Esophagus muscularis mucosa (tissue), 4 donors: Measurements from ENCODE around the gene TSHR. TPM values are rescaled to one million over a fixed set of nuclear protein-coding genes. Genes with fewer than 3 reads are reported as not detected.

Source experiments
- DNase-seq: peaks from one replicate; pipeline ENCODE4 v3.0.0-alpha.2; 2017; ENCODE audit errors: extremely low spot score
- H3K27ac ChIP-seq, 4 donors: fragments of 200-600 bp; sonication (generic); replicated peaks in 1 of 4; 1 replicate in 3 of 4; 2 replicates in 1 of 4; pipeline ENCODE4 v1.5.1; 2016 to 2019; ENCODE audit warnings: mild to moderate bottlenecking in 1 of 4
- H3K27me3 ChIP-seq, 4 donors: fragments of 200-600 bp; sonication (generic); one replicate each; pipeline versions ENCODE4 v1.5.1 to v1.6.0; 2016 to 2019
- H3K36me3 ChIP-seq, 4 donors: fragments of 200-600 bp; sonication (generic); one replicate each; pipeline ENCODE4 v1.5.1; 2016 to 2019
- H3K4me1 ChIP-seq, 4 donors: fragments of 200-600 bp; sonication (generic); one replicate each; pipeline ENCODE4 v1.5.1; 2016 to 2019
- H3K4me3 ChIP-seq, 4 donors: fragments of 200-600 bp; sonication (generic); 1 replicate in 2 of 4; 2 replicates in 2 of 4; pipeline ENCODE4 v1.5.1; 2016 to 2019; ENCODE audit warnings: mild to moderate bottlenecking in 4 of 4, moderate library complexity in 1 of 4
- H3K9me3 ChIP-seq, 4 donors: fragments of 200-600 bp; sonication (generic); 1 replicate in 3 of 4; 2 replicates in 1 of 4; pipeline ENCODE4 v1.5.1; 2016 to 2019
- CTCF ChIP-seq, 3 experiments: fragments of 200-600 bp in 2 of 3; fragments of 450-650 bp in 1 of 3; sonication (generic) in 2 of 3; IDR thresholded peaks; one replicate each; pipeline ENCODE4 v1.5.1; 2017 to 2019; ENCODE audit warnings: antibody characterized with exemption in 3 of 3, mild to moderate bottlenecking in 2 of 3, moderate library complexity in 1 of 3
- EP300 ChIP-seq: sonication (generic); formaldehyde crosslinking; IDR thresholded peaks from one replicate; pipeline ENCODE4 v1.6.1; 2017; ENCODE audit warnings: antibody characterized with exemption
- POLR2A ChIP-seq: fragments of 450-650 bp; IDR thresholded peaks from one replicate; pipeline ENCODE4 v1.6.1; 2017; ENCODE audit warnings: antibody characterized with exemption, moderate library complexity, mild to moderate bottlenecking, low read depth
- POLR2AphosphoS5 ChIP-seq, 2 donors: sonication (generic); formaldehyde crosslinking; IDR thresholded peaks; one replicate each; pipeline ENCODE4 v1.6.1; 2017; ENCODE audit warnings: antibody characterized with exemption in 2 of 2
- WGBS: methylation state at CpG from one replicate; pipeline ENCODE4 v1.1.5; 2018; 5-methylcytosine and 5-hydroxymethylcytosine counted together
- intact Hi-C: fragments of 100-400 bp; cut with DNase I; formaldehyde crosslinking; loops from one replicate; pipeline ENCODE4 v1.15.1; 2023
- total RNA-seq, 4 donors: library from RNA; depleted of rRNA; stranded (reverse); fragments of >200 nt; gene quantifications; one replicate each; pipeline versions ENCODE4 v1.1.0 to v1.2.1, GENCODE V29; 2016

Gene TSHR
- total RNA-seq, 4 donors from 2014 or later = 0.17 TPM; not detected in 3

DNA sequence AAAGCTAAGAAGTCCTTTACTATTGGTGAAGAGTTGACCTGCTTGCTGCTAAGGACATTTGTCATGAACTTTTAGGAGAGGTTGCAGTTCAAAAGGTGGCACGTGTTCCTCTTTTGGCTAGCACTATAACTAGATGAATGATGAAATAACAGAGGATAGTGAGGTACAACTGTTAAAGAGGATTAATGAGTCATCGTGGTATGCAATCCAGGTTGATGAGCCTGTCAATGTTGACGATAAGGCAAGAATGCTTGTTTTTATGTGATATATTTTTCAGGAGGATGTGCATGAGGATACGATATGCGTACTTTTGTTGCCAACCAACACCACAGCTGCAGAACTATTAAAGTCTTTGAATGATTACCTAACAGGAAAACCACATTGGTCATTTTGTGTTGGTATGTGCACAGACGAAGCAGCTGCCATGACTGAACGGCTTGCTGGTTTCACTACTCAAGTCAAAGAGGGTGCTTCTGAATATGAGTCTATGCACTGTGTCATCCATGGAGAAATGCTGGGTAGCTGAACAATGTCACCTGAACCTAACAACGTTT lies 24.5 kb upstream of the TSHR start:
- 58% methylated on average over 8 of the region's 8 CpGs for WGBS
- H3K27me3 ChIP-seq = no peaks in the 10 kb centered on the region
- H3K36me3 ChIP-seq = no peaks in the 10 kb centered on the region
- no peaks in the 10 kb centered on the region for H3K9me3 ChIP-seq
- DNase-seq = no peak
- no peak overlapping the region for H3K27ac ChIP-seq
- no peaks in the 10 kb centered on the region for H3K4me1 ChIP-seq
- TF ChIP-seq POLR2A = no peak
- TF ChIP-seq EP300 = no peak
- TF ChIP-seq CTCF (IDR thresholded peaks at IDR 0.05) = no peak
- no peak for TF ChIP-seq POLR2AphosphoS5 (IDR thresholded peaks at IDR 0.05)
- intact Hi-C loops = no loop called here
- no peak overlapping the region for H3K4me3 ChIP-seq

- Histone ChIP-seq H3K36me3 (peaks cover 0 to 5% (median 0%) of the 10 kb centered on the region in 4 donors), H3K9me3 (no peaks in the 10 kb centered on the region), H3K27me3 (no peaks in the 10 kb centered on the region), H3K27ac (no peak overlapping the region), H3K4me3 (no peak overlapping the region), H3K4me1 (no peaks in the 10 kb centered on the region)
- no peak for DNase-seq
- TF ChIP-seq POLR2A (no peak), EP300 (no peak), CTCF (IDR thresholded peaks at IDR 0.05) (no peak), POLR2AphosphoS5 (IDR thresholded peaks at IDR 0.05) (no peak)
- intact Hi-C loops = no loop called here
Measured at GRCh38 chr14:80933282-80933681, 22.1 kb upstream of the TSHR start.

GRCh38 chr14:80933686-80934085 lies 21.7 kb upstream of the TSHR start:
- no peak overlapping the region for H3K4me3 ChIP-seq
- 79% methylated on average over 4 of the region's 4 CpGs for WGBS
- H3K36me3 ChIP-seq = peaks cover 0 to 7% (median 0%) of the 10 kb centered on the region in 4 donors
- H3K4me1 ChIP-seq = no peaks in the 10 kb centered on the region
- intact Hi-C loops = no loop called here
- no peak overlapping the region for H3K27ac ChIP-seq
- H3K27me3 ChIP-seq = no peaks in the 10 kb centered on the region
- TF ChIP-seq EP300 (no peak), CTCF (IDR thresholded peaks at IDR 0.05) (no peak), POLR2A (no peak), POLR2AphosphoS5 (IDR thresholded peaks at IDR 0.05) (no peak)
- H3K9me3 ChIP-seq = no peaks in the 10 kb centered on the region
- no peak for DNase-seq

DNA sequence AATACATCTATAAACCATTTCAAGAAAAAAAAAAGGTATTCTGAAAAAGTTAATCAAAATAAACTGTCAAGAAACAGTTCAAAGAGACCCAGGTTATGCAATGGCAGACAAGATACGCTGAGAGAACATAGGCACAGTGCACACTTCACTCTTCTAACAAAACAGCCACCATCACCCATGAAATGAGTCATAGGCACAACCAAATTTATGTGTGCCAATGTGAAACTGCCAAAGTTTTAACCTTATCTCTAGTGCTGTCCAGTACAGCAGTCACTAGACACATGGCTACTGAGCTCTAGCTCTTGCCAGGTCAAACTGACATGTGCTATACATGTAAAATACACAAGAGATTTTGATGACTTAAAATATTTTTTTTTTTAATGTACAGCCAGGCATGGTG lies 15.3 kb upstream of the TSHR start:
- Histone ChIP-seq H3K4me3 (no peak overlapping the region), H3K27me3 (no peaks in the 10 kb centered on the region), H3K4me1 (peaks cover 11 to 17% (median 16%) of the 10 kb centered on the region in 4 donors), H3K9me3 (no peaks in the 10 kb centered on the region), H3K27ac (no peak overlapping the region), H3K36me3 (peaks cover 0 to 7% (median 0%) of the 10 kb centered on the region in 4 donors)
- intact Hi-C loops = no loop called here
- no peak for TF ChIP-seq EP300
- WGBS = 89% methylated on average over 1 of the region's 1 CpG
- no peak for DNase-seq

DNA sequence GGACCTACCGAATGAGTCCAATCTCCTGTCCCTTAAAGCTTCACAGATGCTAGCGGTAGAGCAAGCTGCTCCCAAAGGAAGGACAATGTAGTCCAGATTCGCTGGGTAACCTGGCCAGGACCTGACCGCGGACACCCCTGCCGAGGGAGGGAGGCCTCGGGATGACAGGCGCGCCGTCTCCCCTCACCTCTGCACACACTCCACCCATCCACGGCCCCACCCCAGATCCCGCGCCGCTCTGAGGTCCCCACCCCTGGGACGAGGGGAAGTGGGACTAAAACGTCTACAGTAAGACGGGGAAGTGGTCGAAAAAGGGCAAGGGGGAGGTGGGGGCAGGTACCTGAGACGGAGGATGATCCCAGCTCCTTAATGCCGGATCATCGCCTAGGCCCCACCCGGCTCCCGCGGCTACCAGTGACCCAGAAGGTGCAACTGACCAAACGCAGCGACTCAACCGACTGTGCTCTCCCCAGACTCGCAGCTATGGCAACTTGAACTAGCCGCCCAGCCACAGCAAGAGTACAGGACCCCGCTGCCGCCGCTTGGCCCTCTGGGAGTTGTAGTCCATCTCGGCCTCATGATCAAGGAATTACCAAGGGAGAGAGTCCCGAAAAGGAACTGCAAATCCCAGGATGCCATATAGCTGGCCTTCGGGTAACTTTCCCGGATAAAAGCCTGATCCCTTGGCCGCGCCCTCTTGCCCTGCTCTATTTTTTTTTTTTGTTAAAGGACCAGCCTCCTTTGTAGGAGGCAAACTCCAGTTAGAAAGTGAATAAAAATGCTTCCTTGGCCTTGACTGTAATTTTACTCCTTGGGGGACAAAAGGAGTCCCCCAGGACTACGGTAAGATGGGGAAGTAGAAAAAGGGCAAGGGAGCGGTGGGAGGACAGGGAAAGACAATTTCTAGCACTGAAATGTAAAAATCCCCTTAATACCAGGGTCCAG lies 13.9 kb upstream of the TSHR start, which contains the start of gene CEP128:
Gene CEP128, minus strand, starts transcription at position 498 of the 945 bp plus-strand sequence.
- no peak for TF ChIP-seq POLR2A
- TF ChIP-seq POLR2AphosphoS5 (IDR thresholded peaks at IDR 0.05) = peak; percentile 45 to 83
- no peak for TF ChIP-seq EP300
- peak within 1 kb of the TSS; percentile 64 to 78 (median 70) for H3K4me3 ChIP-seq
- DNase-seq = peak; percentile 99
- H3K27ac ChIP-seq = peak within 1 kb of the TSS; percentile 36 to 73 (median 54)
- peaks cover 11 to 17% (median 16%) of the 10 kb centered on the region in 4 donors for H3K4me1 ChIP-seq
- WGBS = 2% methylated on average over 30 of the region's 40 CpGs
- H3K36me3 ChIP-seq = peaks cover 0 to 7% (median 0%) of the 10 kb centered on the region in 4 donors
- H3K27me3 ChIP-seq = peaks cover 0 to 7% (median 0%) of the 10 kb centered on the region in 4 donors
- intact Hi-C loops = no loop called here
- no peaks in the 10 kb centered on the region for H3K9me3 ChIP-seq
